Bronchial epithelial cell (primary cell): Measurements from ENCODE around the gene OSBPL5. TPM values are rescaled to one million over a fixed set of nuclear protein-coding genes. Genes with fewer than 3 reads are reported as not detected.

Source experiments
- DNase-seq: peaks from one replicate; pipeline ENCODE4 v3.0.0-alpha.2; 2010; ENCODE audit warnings: low read depth
- FAIRE-seq: peaks from 2 replicates; lab custom pipeline; 2011; peaks lifted over from hg19 to GRCh38; lab: Jason Lieb, UNC
- H3K27me3 ChIP-seq: 2 replicates; pipeline ENCODE4 v1.5.1; 2011; ENCODE audit warnings: low read length; ENCODE audit not compliant: control insufficient read depth, insufficient read depth
- H3K36me3 ChIP-seq: 2 replicates; pipeline ENCODE4 v1.5.1; 2011; ENCODE audit warnings: low read length; ENCODE audit not compliant: control insufficient read depth, insufficient read depth
- H3K4me3 ChIP-seq: 2 replicates; pipeline ENCODE4 v1.5.1; 2011; ENCODE audit warnings: mild to moderate bottlenecking, low read depth, low read length, control low read depth
- CTCF ChIP-seq: IDR thresholded peaks from 2 replicates; pipeline ENCODE4 v1.5.1; 2011; ENCODE audit warnings: mild to moderate bottlenecking, moderate library complexity, low read length, control low read depth, inconsistent platforms; ENCODE audit not compliant: insufficient read depth, severe bottlenecking
- total RNA-seq: library from RNA; depleted of rRNA; stranded (reverse); fragments of >200 nt; gene quantifications from 2 replicates; pipeline ENCODE4 v1.2.1, GENCODE V29; 2014

Gene OSBPL5
- total RNA-seq, 1 donor from 2014 or later, result 21.1 TPM

GRCh38 chr11:3111919-3112690, 53.0 kb downstream of the OSBPL5 start:
- no peak for TF ChIP-seq CTCF
- H3K27me3 ChIP-seq, result no peaks in the 10 kb centered on the region
- DNase-seq (peak; percentile 17), FAIRE-seq (no peak)
- H3K4me3 ChIP-seq, result no peak overlapping the region
- peaks cover 3% of the 10 kb centered on the region for H3K36me3 ChIP-seq

DNA sequence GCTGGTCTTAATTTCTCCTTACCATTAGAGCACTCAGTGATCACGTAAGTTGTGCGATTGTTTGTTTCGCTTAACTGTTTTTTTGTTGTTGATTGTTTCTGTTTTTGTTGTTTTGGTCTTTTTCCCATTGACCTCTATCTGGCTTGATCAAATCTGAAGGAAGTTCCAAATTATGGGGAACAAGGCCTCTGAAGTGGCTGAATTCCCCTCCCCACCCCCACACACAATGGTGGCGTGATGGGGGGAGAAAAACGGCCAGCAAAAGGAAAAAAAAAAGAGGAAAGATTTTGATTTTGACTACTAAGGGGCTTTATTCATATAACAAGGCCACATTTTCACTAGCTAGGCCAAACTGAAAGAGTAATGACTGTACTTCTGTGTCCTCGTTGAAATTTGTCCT, 53.6 kb downstream of the OSBPL5 start:
- Histone ChIP-seq H3K27me3 (no peaks in the 10 kb centered on the region), H3K36me3 (peaks cover 3% of the 10 kb centered on the region), H3K4me3 (no peak overlapping the region)
- DNase-seq, result no peak
- no peak for TF ChIP-seq CTCF
- FAIRE-seq, result no peak

GRCh38 chr11:3109921-3110706, 55.0 kb downstream of the OSBPL5 start:
- no peaks in the 10 kb centered on the region for H3K27me3 ChIP-seq
- DNase-seq, result peak; percentile 29
- TF ChIP-seq CTCF, result peak; percentile 73
- H3K4me3 ChIP-seq, result no peak overlapping the region
- no peak for FAIRE-seq
- H3K36me3 ChIP-seq, result peaks cover 3% of the 10 kb centered on the region

GRCh38 chr11:3109434-3109833, 55.7 kb downstream of the OSBPL5 start:
- Histone ChIP-seq H3K27me3 (no peaks in the 10 kb centered on the region), H3K4me3 (no peak overlapping the region), H3K36me3 (peaks cover 3% of the 10 kb centered on the region)
- TF ChIP-seq CTCF, result no peak
- no peak for DNase-seq
- FAIRE-seq, result no peak

- no peaks in the 10 kb centered on the region for H3K27me3 ChIP-seq
- DNase-seq (no peak), FAIRE-seq (no peak)
- H3K4me3 ChIP-seq, result no peak overlapping the region
- TF ChIP-seq CTCF, result no peak
- peaks cover 3% of the 10 kb centered on the region for H3K36me3 ChIP-seq
Measured at GRCh38 chr11:3108183-3108721, 56.9 kb downstream of the OSBPL5 start.
